Panc1 (cell line): ENCODE data around the gene LMAN2.

Experiments
- POLR2AphosphoS5 ChIP-seq: IDR thresholded peaks from 2 replicates; pipeline ENCODE4 v1.6.1; 2012; ENCODE audit warnings: mild to moderate bottlenecking, low read depth, low read length, moderate library complexity
- TF ChIP-seq, protein P1 (sequence below): fragments of 450-650 bp; IDR thresholded peaks from 2 replicates; pipeline ENCODE4 v1.5.1; 2017; ENCODE audit warnings: mild to moderate bottlenecking
- TF ChIP-seq, protein P2 (sequence below), 2 experiments: IDR thresholded peaks; 2 replicates each; pipeline ENCODE4 v1.6.1; 2011 to 2012; ENCODE audit warnings: low read depth in 2 of 2, control low read depth in 1 of 2, low read length in 1 of 2, mild to moderate bottlenecking in 1 of 2, moderate library complexity in 1 of 2; ENCODE audit not compliant: insufficient read depth in 1 of 2

DNA sequence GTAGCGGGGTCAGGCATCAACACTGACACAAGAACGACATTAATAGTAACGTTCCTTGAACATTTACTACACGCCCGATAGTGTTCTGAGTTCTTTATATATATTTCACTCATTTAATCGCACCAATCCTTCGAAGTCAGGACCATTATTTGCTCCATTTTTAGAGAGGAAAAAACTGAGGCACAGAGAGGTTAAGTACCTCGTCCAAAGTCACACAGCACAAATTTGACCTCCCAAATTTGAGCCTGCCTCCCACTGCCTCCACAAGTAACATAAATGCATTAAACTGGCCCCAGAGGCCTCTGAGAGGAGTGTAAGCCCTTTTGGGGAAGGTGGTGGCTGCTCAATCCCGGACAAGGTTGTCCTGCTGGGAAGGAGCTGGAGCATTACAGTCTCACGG, 12.1 kb upstream of the LMAN2 start:
- TF ChIP-seq, protein P1, sequence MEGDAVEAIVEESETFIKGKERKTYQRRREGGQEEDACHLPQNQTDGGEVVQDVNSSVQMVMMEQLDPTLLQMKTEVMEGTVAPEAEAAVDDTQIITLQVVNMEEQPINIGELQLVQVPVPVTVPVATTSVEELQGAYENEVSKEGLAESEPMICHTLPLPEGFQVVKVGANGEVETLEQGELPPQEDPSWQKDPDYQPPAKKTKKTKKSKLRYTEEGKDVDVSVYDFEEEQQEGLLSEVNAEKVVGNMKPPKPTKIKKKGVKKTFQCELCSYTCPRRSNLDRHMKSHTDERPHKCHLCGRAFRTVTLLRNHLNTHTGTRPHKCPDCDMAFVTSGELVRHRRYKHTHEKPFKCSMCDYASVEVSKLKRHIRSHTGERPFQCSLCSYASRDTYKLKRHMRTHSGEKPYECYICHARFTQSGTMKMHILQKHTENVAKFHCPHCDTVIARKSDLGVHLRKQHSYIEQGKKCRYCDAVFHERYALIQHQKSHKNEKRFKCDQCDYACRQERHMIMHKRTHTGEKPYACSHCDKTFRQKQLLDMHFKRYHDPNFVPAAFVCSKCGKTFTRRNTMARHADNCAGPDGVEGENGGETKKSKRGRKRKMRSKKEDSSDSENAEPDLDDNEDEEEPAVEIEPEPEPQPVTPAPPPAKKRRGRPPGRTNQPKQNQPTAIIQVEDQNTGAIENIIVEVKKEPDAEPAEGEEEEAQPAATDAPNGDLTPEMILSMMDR, result no peak
- no peak for TF ChIP-seq POLR2AphosphoS5
- TF ChIP-seq, protein P2, sequence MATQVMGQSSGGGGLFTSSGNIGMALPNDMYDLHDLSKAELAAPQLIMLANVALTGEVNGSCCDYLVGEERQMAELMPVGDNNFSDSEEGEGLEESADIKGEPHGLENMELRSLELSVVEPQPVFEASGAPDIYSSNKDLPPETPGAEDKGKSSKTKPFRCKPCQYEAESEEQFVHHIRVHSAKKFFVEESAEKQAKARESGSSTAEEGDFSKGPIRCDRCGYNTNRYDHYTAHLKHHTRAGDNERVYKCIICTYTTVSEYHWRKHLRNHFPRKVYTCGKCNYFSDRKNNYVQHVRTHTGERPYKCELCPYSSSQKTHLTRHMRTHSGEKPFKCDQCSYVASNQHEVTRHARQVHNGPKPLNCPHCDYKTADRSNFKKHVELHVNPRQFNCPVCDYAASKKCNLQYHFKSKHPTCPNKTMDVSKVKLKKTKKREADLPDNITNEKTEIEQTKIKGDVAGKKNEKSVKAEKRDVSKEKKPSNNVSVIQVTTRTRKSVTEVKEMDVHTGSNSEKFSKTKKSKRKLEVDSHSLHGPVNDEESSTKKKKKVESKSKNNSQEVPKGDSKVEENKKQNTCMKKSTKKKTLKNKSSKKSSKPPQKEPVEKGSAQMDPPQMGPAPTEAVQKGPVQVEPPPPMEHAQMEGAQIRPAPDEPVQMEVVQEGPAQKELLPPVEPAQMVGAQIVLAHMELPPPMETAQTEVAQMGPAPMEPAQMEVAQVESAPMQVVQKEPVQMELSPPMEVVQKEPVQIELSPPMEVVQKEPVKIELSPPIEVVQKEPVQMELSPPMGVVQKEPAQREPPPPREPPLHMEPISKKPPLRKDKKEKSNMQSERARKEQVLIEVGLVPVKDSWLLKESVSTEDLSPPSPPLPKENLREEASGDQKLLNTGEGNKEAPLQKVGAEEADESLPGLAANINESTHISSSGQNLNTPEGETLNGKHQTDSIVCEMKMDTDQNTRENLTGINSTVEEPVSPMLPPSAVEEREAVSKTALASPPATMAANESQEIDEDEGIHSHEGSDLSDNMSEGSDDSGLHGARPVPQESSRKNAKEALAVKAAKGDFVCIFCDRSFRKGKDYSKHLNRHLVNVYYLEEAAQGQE (IDR thresholded peaks at IDR 0.05; ENCODE audit: insufficient read depth in 1 of 2, low read depth in 2 of 2, low read length in 1 of 2), result no peak
